HT-29 (cell line): ENCODE results near the gene CELA1. TPM values are rescaled to one million over a fixed set of nuclear protein-coding genes. Genes with fewer than 3 reads are reported as not detected.

ENCODE experiments used
- DNase-seq: peaks from one replicate; pipeline ENCODE4 v3.0.0-alpha.2; 2015; ENCODE audit warnings: low spot score
- total RNA-seq: library from RNA; depleted of rRNA; stranded (reverse); fragments of >200 nt; shearing (Covaris generic); gene quantifications from 2 replicates; pipeline ENCODE4 v1.2.3, GENCODE V29; 2014; rRNA removed

The CELA1 gene
- total RNA-seq, result not detected in 2 replicates

DNA sequence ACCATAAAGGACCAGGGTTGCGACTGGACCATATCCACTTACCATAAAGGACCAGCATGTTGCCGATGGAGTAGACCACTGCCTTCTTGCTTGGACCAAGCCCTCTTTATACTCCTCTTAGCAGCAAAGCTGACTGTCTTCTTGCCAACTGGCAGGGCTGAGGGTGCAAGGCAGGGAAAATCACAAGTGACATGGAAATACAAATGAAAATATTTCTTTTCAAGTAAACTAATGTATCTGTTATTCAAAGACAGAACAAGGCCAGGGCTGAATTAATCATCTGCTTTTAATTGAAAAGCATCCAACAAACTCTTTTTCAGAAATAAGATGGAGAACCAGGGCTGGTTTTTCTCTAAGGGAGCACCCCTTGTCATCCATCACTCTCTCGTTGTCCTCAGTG lies at the start of gene CELA1:
TSS of gene CELA1 (minus strand) at position 99 of the 400 bp plus-strand sequence. CDS start at position 58, 41 bp downstream.
- DNase-seq, result no peak

DNA sequence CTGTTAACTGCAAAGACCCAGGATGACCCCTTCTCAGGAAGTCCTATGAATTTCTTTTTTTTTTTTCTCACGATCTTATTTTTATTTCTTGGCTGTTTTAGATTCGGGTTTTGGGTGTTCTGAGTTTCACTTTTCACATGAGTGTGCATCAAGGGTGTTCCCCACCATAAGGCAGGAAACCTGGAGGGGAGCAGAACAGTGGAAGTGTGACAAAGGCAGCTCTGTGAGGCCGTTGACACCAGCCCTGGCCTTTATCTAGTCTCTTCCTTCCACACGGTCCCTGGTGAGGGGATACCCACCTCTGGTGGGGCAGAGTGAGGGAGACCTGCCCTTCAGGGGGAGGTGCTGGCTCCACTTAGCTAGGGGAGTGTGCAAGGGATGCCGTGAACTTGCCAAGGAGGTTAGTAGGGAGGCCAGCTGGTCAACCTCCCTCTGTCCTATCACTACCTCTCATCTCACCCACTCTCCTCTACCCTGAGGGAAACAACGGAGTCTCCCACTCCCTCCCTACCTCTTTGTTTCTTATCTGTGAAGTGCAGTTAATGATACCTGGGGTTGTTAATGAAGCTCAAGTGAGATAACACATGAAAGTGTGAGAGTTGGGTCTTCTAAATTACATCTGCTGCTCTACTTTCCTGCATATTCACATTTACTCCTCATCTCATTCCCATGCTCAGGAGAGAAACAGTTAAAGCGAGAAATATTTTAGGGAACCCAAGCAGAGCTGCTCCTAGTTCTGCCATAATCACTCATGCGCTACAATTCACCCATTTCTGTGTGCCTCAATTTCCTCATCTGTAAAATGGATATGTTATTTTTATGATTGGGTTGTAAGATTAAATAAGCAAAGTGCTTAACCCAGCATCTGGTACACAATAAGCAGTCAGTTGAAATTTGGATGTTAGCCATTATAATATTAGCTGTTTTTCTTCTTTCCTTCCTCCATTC lies 49.1 kb upstream of the CELA1 start:
- no peak for DNase-seq

DNA sequence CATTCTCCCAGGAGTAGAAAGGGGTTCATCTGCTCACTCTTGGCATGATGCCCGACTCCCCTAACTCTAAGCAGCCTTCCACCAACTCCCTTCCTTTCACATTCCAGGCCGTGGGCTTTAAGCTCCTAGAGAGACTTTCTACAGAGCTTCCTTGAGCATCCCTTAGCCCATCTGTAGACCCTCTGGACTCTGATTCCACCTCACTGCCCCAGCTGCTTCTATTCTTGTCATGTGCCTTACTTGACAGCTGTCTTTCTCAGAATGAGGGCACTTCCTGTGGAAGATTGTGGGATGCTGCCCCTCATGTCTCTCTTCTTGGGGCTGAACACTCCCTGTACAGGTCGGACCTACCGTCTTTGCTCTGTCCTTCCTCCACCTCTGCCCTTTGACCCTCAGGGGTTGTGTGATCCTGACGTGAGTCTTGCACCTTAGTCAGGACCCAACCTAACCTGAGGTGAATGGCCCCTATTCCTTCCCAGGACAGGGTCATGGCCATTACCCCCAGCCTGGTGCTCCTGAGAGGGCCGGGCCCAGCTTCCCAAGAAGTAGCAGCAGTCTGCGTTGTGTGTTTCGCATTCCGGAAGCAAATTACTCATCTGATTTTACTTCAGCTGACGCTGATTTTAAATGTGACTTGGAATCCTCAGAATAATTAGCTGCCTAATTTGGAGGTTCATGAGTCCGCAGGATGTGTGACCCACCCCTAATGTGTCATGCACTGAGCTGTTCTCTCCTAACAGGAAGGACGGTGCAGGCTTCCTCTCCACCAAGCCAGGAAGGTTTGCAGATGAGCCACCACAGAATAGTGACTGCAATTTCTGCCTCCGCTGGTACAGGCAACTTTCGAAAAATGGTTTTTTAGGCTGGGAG lies 47.4 kb upstream of the CELA1 start:
- DNase-seq, result no peak

DNA sequence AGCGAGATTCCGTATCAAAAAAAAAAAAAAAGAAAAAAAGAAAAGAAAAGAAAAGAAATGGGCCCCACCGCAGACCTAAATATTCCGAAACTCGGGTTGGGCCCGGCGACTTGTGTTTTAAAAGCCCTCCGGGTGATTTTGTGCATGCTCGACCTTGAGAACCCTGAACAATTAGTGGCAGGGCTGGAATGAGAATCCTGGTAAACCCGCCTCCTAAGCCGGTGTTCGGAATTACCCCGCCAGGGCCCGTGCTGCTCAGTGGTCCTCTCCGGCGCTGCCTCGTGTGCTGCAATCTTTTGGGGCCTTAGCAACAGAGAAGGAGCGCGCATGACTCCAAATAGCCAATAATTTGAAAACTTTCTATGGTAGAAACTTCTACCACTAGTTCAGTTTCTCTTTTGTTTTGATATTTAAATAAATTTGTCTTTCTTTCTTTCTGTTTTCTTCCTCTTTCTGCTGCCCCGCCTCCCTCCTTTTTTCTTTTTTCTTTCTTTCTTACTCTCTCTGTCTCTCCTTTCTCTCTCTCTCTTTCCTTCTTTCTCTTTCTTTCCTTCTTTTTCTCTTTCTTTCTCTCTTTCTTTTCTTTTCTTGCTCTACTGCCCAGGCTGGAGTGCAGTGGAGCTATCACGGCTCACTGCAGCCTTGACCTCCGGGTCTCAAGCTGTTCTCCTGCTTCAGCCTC lies 46.2 kb upstream of the CELA1 start:
- no peak for DNase-seq

DNA sequence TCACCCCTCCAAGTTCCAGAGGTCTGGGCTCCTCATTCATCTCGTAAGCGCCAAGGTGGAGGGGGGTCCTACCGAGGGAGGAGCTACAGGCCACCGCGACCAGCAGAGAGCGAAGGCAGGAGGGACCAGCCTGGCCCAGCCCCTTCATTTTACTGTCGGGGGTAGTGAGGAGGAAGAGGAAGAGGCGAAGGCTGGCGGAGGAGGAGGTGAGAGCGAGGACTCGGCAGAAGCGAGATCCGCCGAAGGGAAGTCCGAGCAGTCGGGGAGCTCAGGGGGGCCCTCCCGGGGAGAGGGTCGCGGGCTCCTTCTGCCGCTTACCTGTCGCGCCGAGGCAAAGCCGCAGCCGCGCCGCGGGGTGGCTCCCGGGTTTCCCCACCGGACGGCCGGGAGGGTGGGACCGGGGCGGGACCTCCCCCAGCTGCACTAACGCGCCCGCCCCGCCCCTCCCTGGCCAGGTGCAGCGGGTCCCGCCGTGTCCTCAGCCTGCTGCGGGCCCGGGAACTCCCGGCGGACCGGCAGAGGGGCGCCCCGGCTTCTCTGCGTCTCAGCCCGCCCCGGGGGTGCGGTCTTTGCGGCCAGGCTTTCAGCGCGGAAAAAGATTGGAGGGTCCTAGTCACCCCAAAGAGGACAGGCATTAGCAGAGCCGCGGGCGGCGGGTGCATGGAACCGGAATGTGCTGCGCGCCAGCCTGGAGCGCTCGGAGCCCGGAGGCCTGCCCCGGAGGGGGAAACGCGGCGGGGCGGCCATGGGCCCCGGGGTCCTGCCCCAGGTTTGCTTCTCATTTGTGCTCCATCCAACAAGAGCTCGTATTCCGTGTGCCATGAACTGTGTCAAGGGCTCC lies 45.0 kb upstream of the CELA1 start, which contains the start of gene GALNT6:
TSS of gene GALNT6 (minus strand) at position 124 of the 841 bp plus-strand sequence. CDS start 11,625 bp downstream, outside the sequence.
- peak; percentile 39 for DNase-seq

DNA sequence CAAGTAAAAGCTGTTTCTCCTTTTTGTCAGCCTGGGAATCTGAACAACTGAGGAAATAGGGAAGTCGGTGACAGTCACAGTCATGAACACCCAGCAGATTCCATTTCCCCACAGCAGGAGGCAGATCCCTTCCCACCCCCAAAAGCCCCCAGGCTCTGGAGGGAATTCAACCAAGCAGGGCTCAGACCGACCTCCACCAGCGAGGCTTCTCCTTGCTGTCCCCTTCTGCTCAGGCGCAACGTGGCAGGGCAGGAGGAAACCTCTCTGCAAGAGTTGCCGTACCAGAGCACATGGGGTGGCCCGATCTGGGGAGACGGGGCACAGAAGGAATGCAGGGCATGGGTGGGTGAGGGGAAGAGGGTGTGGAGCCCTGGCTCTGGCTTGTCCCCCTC lies 44.4 kb upstream of the CELA1 start:
- DNase-seq, result no peak

DNA sequence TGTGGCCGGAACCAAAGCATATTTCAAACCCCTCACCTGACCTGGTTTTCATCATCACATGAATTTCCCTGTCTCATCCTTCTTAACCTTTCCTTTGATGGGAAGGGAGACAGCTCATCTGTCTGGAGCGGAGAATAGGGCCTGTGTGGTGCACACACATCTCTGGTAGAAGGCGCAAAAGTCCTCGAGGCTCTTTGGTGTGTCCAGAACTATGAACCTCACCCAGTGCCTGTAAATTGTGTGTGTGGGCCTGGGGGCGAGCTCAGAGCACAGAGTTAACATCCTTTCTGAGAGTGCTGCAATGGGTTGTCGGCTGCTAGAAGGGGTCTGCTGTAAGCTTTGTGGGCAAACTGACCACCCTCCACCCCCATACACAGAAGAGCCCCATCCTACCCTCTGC lies 44.0 kb upstream of the CELA1 start:
- DNase-seq, result no peak

DNA sequence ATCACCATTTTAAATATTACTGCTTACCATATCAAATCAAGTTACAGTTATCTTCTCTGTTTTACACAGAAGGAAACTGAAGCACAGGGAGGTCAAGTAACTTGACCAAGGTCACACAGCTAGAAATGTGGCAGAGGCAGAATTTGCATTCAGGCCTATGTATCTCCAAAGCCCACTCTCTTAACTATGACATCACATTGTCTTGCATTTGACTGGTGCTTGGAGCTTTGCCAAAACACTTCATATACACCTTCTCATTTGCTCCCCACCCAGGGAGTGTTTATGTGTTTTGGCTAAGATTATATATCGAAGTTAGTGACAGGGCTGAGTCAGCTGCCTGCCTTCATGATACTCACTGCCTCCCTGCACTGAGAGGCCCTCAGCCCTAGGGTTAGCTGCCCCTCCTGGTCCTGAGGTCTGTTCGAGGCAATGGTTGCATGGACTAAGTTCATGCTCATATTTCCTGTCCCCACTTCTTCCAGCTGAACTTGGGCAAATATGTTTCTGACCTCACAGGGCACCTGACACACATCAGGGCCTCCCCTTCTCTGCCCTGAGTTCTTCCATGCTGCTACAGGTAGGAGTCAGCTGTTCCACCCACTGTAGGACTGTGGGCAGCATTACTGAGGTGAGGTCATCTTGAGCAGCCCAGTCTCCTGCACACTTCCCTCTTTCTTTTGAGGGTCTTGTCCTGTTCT lies 43.0 kb upstream of the CELA1 start:
- DNase-seq, result no peak

DNA sequence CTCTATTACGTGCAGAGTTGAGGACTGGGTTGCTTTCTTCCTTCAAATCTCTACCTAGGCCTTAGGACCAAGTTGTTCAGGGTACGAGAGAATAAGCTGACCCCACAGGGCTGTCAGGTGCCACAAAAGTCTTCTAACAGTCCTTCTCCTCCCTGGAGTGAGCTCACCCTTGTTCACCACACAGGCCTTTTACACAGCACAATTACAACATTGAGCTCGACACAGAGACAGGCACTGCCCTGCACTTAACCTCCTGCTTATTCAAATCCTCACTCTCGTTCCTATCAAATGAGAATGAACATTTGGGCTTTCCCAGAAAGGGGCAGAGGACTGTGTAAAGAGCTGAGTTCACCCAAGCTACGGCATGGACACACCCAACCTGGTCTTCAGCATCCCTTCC lies 42.4 kb upstream of the CELA1 start:
- no peak for DNase-seq

DNA sequence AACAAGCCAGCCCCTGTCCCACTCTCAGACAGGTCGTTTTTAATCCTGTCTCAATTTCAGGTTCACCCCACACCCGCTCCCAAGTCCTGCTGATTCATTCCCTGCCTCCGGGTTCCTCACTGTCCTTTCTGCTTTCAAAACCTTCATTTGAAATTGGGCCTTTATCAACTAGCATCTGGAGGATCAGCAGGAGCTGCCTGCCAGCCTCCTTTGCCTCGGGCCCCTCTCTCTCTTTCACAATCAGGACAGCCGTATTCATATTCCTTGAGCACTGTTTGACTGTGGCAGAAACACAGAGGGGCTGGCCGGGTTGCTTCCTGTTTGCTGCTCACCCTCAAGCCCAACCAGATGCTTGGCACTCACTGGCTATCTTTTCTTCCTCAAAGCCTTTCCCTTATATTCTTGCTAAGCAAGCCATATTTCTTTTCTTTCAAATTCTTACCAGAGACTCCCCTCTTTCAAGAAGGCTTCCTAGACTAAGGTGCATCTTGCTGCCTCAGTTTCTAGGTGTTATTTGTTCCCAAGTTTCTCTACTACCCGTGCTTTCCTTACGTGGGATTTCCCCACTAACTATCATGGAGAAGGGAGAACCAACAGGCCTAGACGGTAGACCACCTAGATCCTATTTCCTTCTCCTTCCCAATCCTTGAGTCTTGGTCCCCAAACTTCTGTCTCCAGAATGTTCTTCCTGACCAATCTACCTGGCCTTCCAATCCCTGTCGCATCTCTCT lies 41.8 kb upstream of the CELA1 start:
- no peak for DNase-seq

DNA sequence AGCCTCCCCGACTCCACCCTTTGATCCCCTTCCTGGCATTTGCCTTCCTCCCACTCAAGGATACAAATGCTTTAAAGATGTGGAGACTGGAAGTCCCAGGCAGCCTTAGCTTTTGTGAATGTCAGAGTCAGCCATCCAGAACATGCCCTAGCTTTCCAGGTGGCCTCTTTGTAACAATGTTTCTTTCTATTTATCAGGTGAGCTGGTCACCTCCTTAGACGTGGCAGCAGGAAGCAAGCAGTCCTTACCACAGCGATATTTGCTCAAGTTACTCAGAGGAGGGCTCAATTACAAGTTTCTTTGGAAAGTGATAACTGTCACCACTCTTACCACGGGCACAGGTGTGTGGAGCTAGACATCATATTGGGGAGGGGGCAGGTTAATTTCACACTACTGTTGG lies 39.9 kb upstream of the CELA1 start:
- no peak for DNase-seq

DNA sequence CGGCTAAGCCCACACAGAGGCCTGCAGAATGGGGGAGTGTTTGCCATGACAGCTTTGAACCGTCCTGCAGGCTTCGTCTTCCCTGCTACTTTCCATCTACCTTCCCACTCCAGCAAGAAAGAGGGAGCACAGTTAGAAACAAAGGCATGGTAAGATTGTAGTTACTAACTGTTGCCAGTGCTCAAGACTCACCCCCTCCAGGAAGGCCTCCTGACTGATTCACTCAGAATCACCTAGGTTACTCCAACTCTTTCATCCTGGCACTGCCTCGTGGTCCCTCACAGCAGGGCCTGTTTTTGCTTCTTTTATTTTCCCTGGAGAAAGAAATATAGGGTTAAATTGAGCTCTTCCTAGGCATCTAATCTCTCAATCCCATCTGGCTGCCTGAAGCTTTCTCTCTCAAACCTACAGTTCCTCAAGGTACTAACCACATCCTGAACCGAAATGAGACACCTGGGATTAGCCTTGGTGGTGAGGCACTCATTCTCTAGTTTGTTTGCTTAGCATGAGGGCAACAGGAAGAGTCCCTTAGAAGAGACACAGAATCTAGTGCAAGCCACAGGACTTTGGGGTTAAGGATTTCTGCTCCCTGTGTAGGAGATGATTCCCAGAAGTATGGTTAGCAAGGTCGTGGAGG lies 36.9 kb upstream of the CELA1 start:
- DNase-seq, result no peak

DNA sequence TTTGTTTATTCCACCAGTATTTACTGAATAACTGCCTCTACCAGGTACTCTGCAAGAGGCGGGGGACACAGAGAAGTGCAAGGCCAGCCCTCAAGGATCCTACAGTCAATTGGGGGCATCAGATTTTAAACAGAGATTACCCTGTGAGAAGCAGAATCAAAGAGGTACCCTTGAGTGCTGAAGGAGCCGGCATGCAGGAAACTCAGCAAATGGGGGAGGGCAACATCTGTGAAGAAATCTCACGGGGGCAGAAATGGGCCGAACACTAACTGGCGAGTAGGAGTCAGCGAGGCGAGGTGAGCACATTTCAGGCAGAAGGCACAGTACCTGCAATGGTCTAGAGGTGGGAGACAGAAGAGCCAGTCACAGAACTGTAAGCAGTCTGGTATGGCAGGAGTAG lies 35.7 kb upstream of the CELA1 start:
- no peak for DNase-seq

DNA sequence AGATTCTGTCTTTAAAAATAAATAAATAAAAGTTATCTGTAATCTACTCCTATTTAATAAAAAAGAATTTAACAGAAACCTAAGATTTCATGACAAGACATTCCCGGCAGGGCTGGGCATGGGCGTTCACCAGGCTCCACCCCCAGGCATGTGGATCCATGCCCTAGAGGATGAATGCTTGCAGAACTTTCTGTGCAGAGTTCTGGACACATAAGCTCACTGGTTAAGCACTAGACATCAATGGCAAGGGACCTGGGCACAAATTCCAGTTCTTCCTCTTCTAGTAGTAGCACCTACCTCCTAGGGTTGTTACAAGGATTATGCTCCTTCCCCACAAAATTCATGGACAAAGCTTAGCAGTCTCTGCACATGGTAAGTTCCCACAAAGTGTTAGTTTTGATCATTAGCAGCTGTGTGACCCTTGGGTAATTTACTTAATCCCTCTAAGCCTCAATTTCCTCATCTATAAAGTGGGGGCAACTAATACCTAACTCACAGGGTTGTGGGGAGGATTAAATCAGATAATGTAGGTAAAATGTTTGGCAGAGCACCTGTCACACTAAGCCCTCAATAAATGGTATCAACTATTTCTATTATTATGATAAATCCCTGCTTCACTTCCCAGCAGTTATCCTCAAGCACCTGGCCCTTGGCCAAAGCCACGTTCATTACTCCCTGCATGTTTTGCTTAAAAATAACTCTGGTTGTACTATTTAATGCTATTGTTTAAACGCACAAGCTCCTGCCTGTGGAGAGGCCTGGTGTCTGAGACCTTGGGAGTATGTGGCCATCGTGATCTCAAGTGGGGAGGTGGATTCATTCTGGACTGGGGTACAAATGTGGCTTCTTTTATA lies 35.0 kb upstream of the CELA1 start:
- DNase-seq, result no peak

DNA sequence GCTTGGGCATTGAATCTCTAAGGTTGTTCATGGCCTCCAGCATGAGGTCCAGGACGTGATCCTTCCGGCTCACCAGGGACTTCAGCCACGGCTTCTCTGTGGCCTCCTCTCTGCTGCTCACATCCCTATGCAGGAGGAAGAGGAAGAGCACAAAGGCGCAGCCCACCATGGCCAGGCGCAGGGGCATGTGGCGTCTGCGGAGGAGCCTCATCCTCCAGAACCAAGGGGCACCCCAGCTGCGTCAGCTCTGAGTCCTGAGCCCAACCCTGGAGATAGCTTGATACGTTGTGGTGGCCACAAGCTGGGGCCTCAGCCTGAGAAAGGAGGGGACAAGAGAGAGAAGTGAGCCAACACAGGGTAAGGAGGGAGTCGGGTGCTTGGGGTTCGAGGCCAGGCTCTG lies 33.1 kb upstream of the CELA1 start:
- DNase-seq, result no peak

DNA sequence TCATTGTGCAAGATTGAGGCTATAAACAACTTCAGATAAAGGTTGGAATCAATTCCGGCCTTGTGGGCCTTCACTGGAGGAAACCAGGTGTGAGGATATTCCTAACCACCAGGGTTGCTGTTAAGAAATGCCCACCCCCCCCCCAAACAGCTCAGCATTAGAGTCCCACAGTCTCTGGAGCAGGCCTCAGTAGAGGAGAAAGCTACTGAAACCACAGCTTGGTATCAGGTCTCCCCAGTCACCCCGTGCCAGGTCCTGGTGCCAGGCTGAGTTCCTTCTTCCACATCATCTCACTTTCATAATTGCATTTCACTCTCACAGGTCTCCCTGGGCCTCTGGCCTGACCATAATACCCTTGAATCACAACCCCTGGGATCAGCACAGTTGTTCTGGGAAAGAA lies 32.3 kb upstream of the CELA1 start:
- no peak for DNase-seq

DNA sequence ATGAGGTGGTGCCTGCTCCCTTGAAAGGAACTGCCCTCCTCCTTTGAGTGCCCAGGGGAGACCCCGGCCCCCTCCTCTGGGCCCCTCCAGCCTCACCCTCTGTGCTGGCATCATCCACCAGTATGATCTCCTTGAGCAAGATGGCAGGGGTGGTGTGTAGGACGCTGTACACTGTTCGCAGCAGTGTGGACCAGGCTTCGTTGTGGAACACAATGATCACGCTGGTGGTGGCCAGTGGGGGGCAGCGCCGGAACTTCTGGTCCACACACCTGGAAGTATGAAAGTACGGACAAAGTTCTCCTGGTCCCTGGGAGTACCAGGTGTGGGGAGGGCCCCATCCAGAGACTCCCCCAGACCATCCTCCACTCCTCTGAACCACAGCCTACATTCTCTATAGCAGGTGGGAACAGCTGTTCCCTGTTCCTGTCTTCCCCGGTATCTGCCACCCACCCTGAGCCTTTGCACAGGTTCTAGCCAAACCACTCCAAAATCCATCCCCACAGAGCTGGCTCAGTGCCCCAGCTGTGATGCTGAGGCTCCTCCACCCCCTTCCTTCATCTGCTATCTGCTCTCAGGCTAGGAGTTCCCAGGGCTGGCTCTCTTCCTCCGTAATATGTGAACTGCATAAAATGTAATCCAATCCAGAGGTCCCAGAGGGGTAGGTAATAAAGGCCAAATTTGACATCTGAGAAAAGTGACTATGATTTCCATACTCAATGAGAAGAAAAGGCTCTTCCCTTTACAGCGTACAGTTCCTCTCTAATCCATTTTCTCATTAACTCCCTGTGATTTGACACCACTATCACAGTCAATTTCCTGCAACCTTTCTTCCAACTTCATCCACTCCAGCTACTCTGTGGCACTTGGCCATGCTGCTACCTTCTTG lies 30.9 kb upstream of the CELA1 start:
- no peak for DNase-seq
